KMS-11 (cell line): Measurements from ENCODE around the gene PTGDR.

Source experiments
- H2AFZ ChIP-seq: fragments of 200-600 bp; sonication (generic); 2 replicates; pipeline ENCODE4 v1.6.1; 2016; ENCODE audit warnings: antibody characterized with exemption, mixed run types, low read depth
- H3K27ac ChIP-seq: fragments of 200-600 bp; sonication (generic); 2 replicates; pipeline ENCODE4 v1.6.1; 2016; ENCODE audit warnings: mild to moderate bottlenecking, mixed run types
- H3K27me3 ChIP-seq: fragments of 200-600 bp; sonication (generic); 2 replicates; pipeline ENCODE4 v1.6.1; 2017; ENCODE audit warnings: mild to moderate bottlenecking, low read depth, mixed run types, moderate library complexity; ENCODE audit not compliant: insufficient read depth
- H3K36me3 ChIP-seq: fragments of 200-600 bp; sonication (generic); 2 replicates; pipeline ENCODE4 v1.6.1; 2017; ENCODE audit warnings: mild to moderate bottlenecking, mixed run types; ENCODE audit not compliant: insufficient read depth
- H3K4me1 ChIP-seq: fragments of 200-600 bp; sonication (generic); 2 replicates; pipeline ENCODE4 v1.6.1; 2016; ENCODE audit warnings: mild to moderate bottlenecking, low read depth, mixed run types; ENCODE audit not compliant: poor library complexity, severe bottlenecking
- H3K4me2 ChIP-seq: fragments of 200-600 bp; sonication (generic); 2 replicates; pipeline ENCODE4 v1.7.0; 2016; ENCODE audit warnings: mild to moderate bottlenecking, mixed run types
- H3K4me3 ChIP-seq: fragments of 200-600 bp; sonication (generic); IDR thresholded peaks from 2 replicates; pipeline ENCODE4 v1.6.1; 2017; ENCODE audit warnings: low read depth, low read length, mixed read lengths; ENCODE audit not compliant: insufficient read depth
- H3K79me2 ChIP-seq: fragments of 200-600 bp; sonication (generic); 2 replicates; pipeline ENCODE4 v1.6.1; 2016; ENCODE audit warnings: low read depth, mixed run types; ENCODE audit not compliant: insufficient read depth
- H3K9ac ChIP-seq: fragments of 200-600 bp; sonication (generic); 2 replicates; pipeline ENCODE4 v1.6.1; 2016; ENCODE audit warnings: mild to moderate bottlenecking, mixed run types
- H4K20me1 ChIP-seq: fragments of 200-600 bp; sonication (generic); 2 replicates; pipeline ENCODE4 v1.6.1; 2016; ENCODE audit warnings: mild to moderate bottlenecking, mixed run types; ENCODE audit not compliant: insufficient read depth
- CTCF ChIP-seq: fragments of 200-600 bp; sonication (generic); conservative IDR thresholded peaks from 2 replicates; pipeline ENCODE4 v1.6.1; 2017; ENCODE audit warnings: low read depth, mild to moderate bottlenecking, antibody characterized with exemption, low read length, moderate library complexity, mixed read lengths

PTGDR gene

DNA sequence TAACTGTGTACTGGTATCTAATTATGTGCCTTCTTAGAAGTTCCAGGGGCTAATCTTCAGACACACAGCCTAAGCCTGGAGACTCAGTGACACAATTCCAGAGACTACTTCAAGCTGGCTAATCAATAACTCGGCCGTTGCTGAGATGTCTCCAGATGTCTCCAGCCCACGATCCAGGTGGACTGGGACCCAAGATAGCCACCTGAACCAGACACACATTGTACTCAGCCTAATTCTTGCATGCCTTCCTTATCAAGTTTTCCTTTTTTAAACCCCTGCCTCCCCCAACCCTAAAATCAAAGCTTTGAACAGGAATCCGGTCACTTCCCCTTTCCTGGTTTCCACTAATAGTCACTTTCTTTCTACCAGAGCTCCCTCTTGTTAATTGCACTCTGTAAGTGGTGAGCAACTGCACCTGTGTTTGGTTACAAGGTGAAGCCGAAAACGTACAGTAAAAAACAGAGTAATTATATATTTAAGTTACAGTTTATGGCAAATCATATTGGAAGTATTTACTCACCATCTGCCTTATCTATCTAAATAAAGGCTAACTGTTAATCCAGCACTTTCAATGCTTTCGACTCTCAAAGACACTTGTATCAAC, 39.8 kb upstream of the PTGDR start:
- Histone ChIP-seq H3K27me3 (no peaks in the 10 kb centered on the region), H3K36me3 (no peaks in the 10 kb centered on the region), H2AFZ (no peak overlapping the region), H3K79me2 (no peaks in the 10 kb centered on the region), H3K4me2 (no peak overlapping the region), H3K4me1 (no peaks in the 10 kb centered on the region), H3K9ac (no peak overlapping the region), H4K20me1 (no peaks in the 10 kb centered on the region), H3K27ac (no peak overlapping the region), H3K4me3 (no peak overlapping the region)
- TF ChIP-seq CTCF, result no peak

GRCh38 chr14:52233693-52234092, 33.8 kb upstream of the PTGDR start:
- Histone ChIP-seq H3K27me3 (no peaks in the 10 kb centered on the region), H3K27ac (no peak overlapping the region), H2AFZ (no peak overlapping the region)

DNA sequence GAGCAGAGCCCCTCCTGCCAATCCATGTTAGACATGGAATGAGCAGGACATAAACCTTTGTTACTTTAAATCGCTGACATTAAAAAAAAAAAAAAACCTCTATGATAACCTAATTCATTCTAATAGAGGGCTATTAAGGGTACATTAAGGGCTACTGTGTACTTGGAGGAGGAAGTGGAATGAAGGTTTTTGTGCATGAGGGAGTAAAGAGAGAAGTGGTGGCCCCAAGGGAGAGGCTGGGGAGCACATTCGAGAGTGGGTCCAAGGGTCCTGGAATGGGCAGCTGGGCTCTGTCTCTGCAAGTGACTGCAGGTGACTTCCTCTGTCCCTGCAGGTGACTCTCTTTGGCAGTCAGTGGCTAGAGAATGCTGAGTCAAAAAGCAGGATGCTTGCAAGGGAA, 32.1 kb upstream of the PTGDR start:
- TF ChIP-seq CTCF, result no peak
- Histone ChIP-seq H2AFZ (no peak overlapping the region), H3K27ac (no peak overlapping the region), H3K36me3 (no peaks in the 10 kb centered on the region), H3K4me2 (no peak overlapping the region), H3K79me2 (no peaks in the 10 kb centered on the region), H3K4me1 (no peaks in the 10 kb centered on the region), H3K9ac (no peak overlapping the region), H4K20me1 (no peaks in the 10 kb centered on the region), H3K27me3 (no peaks in the 10 kb centered on the region), H3K4me3 (no peak overlapping the region)

More at GRCh38 chr14:52233693-52234092, 33.8 kb upstream of the PTGDR start:
- H3K9ac ChIP-seq, result no peak overlapping the region
- no peak overlapping the region for H3K4me2 ChIP-seq
- H3K79me2 ChIP-seq, result no peaks in the 10 kb centered on the region
- H4K20me1 ChIP-seq, result no peaks in the 10 kb centered on the region
- H3K4me1 ChIP-seq, result no peaks in the 10 kb centered on the region
- no peak overlapping the region for H3K4me3 ChIP-seq
- no peaks in the 10 kb centered on the region for H3K36me3 ChIP-seq
- no peak for TF ChIP-seq CTCF

DNA sequence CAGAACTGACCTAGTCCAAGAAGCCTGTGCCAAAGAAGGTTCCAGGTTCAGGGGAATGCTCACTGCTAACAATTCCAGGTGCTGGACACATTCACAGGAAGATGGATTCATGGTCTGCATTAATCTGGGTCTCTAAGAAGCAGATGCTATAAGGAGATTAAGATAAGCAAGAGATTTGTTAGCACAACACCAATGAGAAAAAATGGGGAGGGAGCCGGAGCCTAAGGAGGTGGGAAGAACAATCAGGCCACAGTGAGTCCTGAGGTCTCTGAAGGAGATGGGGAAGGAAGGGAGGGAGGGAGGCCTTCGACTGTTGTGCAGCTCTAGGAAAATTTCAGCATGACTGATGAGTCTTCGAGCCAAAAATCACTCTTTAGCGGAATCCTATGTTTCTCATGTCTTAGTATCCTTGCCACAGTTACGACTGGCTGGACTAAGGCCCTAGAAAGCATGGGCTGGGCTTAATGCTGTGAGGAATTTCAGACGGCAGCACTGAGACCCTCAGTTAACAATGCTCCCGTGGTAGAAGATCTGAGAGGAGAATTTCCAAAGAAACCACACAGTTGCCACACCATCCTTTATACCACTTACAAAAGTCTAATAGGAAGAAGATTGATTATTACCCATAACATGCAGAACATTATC, 31.5 kb upstream of the PTGDR start:
- no peaks in the 10 kb centered on the region for H3K4me1 ChIP-seq
- no peaks in the 10 kb centered on the region for H3K79me2 ChIP-seq
- no peak for TF ChIP-seq CTCF
- no peak overlapping the region for H2AFZ ChIP-seq
- H4K20me1 ChIP-seq, result no peaks in the 10 kb centered on the region
- no peaks in the 10 kb centered on the region for H3K27me3 ChIP-seq
- H3K9ac ChIP-seq, result no peak overlapping the region
- no peak overlapping the region for H3K4me2 ChIP-seq
- no peaks in the 10 kb centered on the region for H3K36me3 ChIP-seq
- H3K27ac ChIP-seq, result no peak overlapping the region
- H3K4me3 ChIP-seq, result no peak overlapping the region
